OCI-LY7 (cell line): ENCODE measurements around the gene MROH2B. TPM values are rescaled to one million over a fixed set of nuclear protein-coding genes. Genes with fewer than 3 reads are reported as not detected.

ENCODE experiments used
- BruUV-seq: library from RNA; stranded (reverse); fragments of 400-500 nt; replicated peaks from 2 replicates; lab custom pipeline; 2021; lab: Mats Ljungman, UMichigan
- CTCF ChIA-PET: fragments of 300-600 bp; sonication (Branson Sonifier 250); formaldehyde crosslinking; loops from one replicate; lab custom pipeline; 2022; ENCODE audit warnings: antibody characterized with exemption; ENCODE audit not compliant: unreplicated experiment; lab: Charles Lee
- POLR2A ChIA-PET: fragments of 300-600 bp; sonication (Branson Sonifier 250); formaldehyde crosslinking; loops from one replicate; lab custom pipeline; 2022; ENCODE audit warnings: antibody characterized with exemption; lab: Charles Lee
- DNase-seq: peaks from one replicate; pipeline ENCODE4 v3.0.0-alpha.2; 2015; ENCODE audit warnings: low spot score
- H2AFZ ChIP-seq: fragments of 200-600 bp; sonication (generic), shearing (Covaris generic); 2 replicates; pipeline ENCODE4 v1.6.1; 2014; ENCODE audit warnings: mild to moderate bottlenecking, antibody characterized with exemption, low read length, moderate library complexity
- H3K27ac ChIP-seq: fragments of 200-600 bp; sonication (generic); 2 replicates; pipeline ENCODE4 v1.5.1; 2014; ENCODE audit warnings: mixed run types, low read depth, mild to moderate bottlenecking, moderate library complexity, low read length, inconsistent platforms; ENCODE audit not compliant: poor library complexity, severe bottlenecking
- H3K36me3 ChIP-seq: fragments of 200-600 bp; sonication (generic); 2 replicates; pipeline ENCODE4 v1.6.1; 2014; ENCODE audit warnings: mild to moderate bottlenecking, antibody characterized with exemption, low read length, moderate library complexity, mixed read lengths; ENCODE audit not compliant: insufficient read depth
- H3K4me1 ChIP-seq: fragments of 200-600 bp; sonication (generic); 2 replicates; pipeline ENCODE4 v1.5.1; 2014; ENCODE audit warnings: mild to moderate bottlenecking, low read length; ENCODE audit not compliant: insufficient read depth, poor library complexity, severe bottlenecking
- H3K4me2 ChIP-seq: fragments of 200-600 bp; sonication (generic); 2 replicates; pipeline ENCODE4 v1.6.1; 2014; ENCODE audit warnings: mild to moderate bottlenecking, low read length
- H3K4me3 ChIP-seq: fragments of 200-600 bp; sonication (generic); 2 replicates; pipeline ENCODE4 v1.5.1; 2014; ENCODE audit warnings: mild to moderate bottlenecking, low read depth, low read length; ENCODE audit not compliant: poor library complexity, severe bottlenecking
- H3K79me2 ChIP-seq: fragments of 200-600 bp; sonication (generic); 2 replicates; pipeline ENCODE4 v1.6.1; 2016; ENCODE audit warnings: low read depth, mild to moderate bottlenecking, low read length, moderate library complexity, mixed read lengths; ENCODE audit not compliant: insufficient read depth
- H3K9me2 ChIP-seq: fragments of 200-600 bp; sonication (generic); 2 replicates; pipeline ENCODE4 v1.6.1; 2016; ENCODE audit warnings: mild to moderate bottlenecking, low read length, mixed read lengths; ENCODE audit not compliant: insufficient read depth
- H3K9me3 ChIP-seq: fragments of 200-600 bp; sonication (generic); 2 replicates; pipeline ENCODE4 v1.6.1; 2014; ENCODE audit warnings: mild to moderate bottlenecking, mixed run types, low read length, mixed read lengths
- H4K20me1 ChIP-seq: fragments of 200-600 bp; sonication (generic); 2 replicates; pipeline ENCODE4 v1.6.1; 2014; ENCODE audit warnings: mild to moderate bottlenecking, antibody characterized with exemption, low read length, moderate library complexity, mixed read lengths; ENCODE audit not compliant: insufficient read depth
- CTCF ChIP-seq: fragments of 200-600 bp; sonication (generic); conservative IDR thresholded peaks from 2 replicates; pipeline ENCODE4 v1.5.1; 2014; ENCODE audit warnings: mild to moderate bottlenecking, antibody characterized with exemption, low read length, moderate library complexity, mixed read lengths
- EZH2phosphoT487 ChIP-seq: fragments of 200-600 bp; sonication (generic); IDR thresholded peaks from 2 replicates; pipeline ENCODE4 v1.6.1; 2018; ENCODE audit warnings: low read depth, borderline replicate concordance, mild to moderate bottlenecking, mixed run types, antibody characterized with exemption, low read length, moderate library complexity, mixed read lengths
- intact Hi-C: fragments of 100-400 bp; cut with micrococcal nuclease; formaldehyde crosslinking; loops from one replicate; pipeline ENCODE4 v1.10.0; 2022; ENCODE audit not compliant: unreplicated experiment
- total RNA-seq, 2 experiments: library from RNA; depleted of rRNA in 1 of 2; stranded (reverse); fragments of >200 nt in 1 of 2; shearing (Covaris generic) in 1 of 2; gene quantifications; 2 replicates each; pipeline ENCODE4 v1.2.3, GENCODE V29; 2014 to 2022

MROH2B gene
- total RNA-seq, 2 experiments from 2014 or later = not detected

GRCh38 chr5:41067714-41068568 is 3.2 kb downstream of the MROH2B start:
- Histone ChIP-seq H4K20me1 (no peaks in the 10 kb centered on the region), H3K27ac (no peak overlapping the region), H3K9me2 (no peaks in the 10 kb centered on the region), H3K4me1 (no peaks in the 10 kb centered on the region), H3K4me2 (no peak overlapping the region), H3K4me3 (no peak overlapping the region), H3K79me2 (no peaks in the 10 kb centered on the region), H3K9me3 (no peaks in the 10 kb centered on the region), H3K36me3 (no peaks in the 10 kb centered on the region), H2AFZ (no peak overlapping the region)
- ChIA-PET CTCF (no interaction called here), POLR2A (no interaction called here)
- intact Hi-C loops = no loop called here
- no TSS peak for BruUV-seq
- no peak for TF ChIP-seq CTCF
- TF ChIP-seq EZH2phosphoT487 = no peak
- DNase-seq = no peak

GRCh38 chr5:41065691-41066335 is 5.3 kb downstream of the MROH2B start:
- Histone ChIP-seq H3K4me2 (no peak overlapping the region), H3K9me2 (no peaks in the 10 kb centered on the region), H3K79me2 (no peaks in the 10 kb centered on the region), H2AFZ (no peak overlapping the region), H4K20me1 (no peaks in the 10 kb centered on the region), H3K4me3 (no peak overlapping the region), H3K4me1 (no peaks in the 10 kb centered on the region), H3K9me3 (no peaks in the 10 kb centered on the region), H3K27ac (no peak overlapping the region), H3K36me3 (no peaks in the 10 kb centered on the region)
- no peak for TF ChIP-seq EZH2phosphoT487
- no peak for DNase-seq
- BruUV-seq = no TSS peak
- CTCF ChIA-PET = no interaction called here
- POLR2A ChIA-PET = no interaction called here
- intact Hi-C loops = no loop called here

- H3K4me1 ChIP-seq = no peaks in the 10 kb centered on the region
- BruUV-seq = no TSS peak
- no peaks in the 10 kb centered on the region for H3K9me2 ChIP-seq
- no peak for TF ChIP-seq EZH2phosphoT487
- no peaks in the 10 kb centered on the region for H3K79me2 ChIP-seq
- H2AFZ ChIP-seq = no peak overlapping the region
- DNase-seq = no peak
- no peaks in the 10 kb centered on the region for H3K9me3 ChIP-seq
- POLR2A ChIA-PET = interaction anchor here (0.5 to 0.6 kb wide), 2 partner anchors 94 to 103 kb away, joined by 3 to 6 read pairs; no protein-coding TSS in a partner anchor
- H3K36me3 ChIP-seq = no peaks in the 10 kb centered on the region
- CTCF ChIA-PET = no interaction called here
- no peaks in the 10 kb centered on the region for H4K20me1 ChIP-seq
- intact Hi-C loops = no loop called here
- no peak overlapping the region for H3K27ac ChIP-seq
- H3K4me2 ChIP-seq = no peak overlapping the region
- H3K4me3 ChIP-seq = no peak overlapping the region
These were observed 13.2 kb downstream of the MROH2B start for GRCh38 chr5:41057940-41058339.
